Measurements from ENCODE around the gene TNIP1.

TNIP1 gene

GRCh38 chr5:150999704-151000442 lies 81.0 kb downstream of the TNIP1 start:
- DNase-seq (ENCODE audit: low spot score) = no peak

- no peak for DNase-seq (ENCODE audit: low spot score)
Observed at GRCh38 chr5:150993826-150994412, 86.9 kb downstream of the TNIP1 start.

GRCh38 chr5:150993422-150993821 lies 87.4 kb downstream of the TNIP1 start:
- DNase-seq (ENCODE audit: low spot score) = no peak

GRCh38 chr5:150992705-150993104 lies 88.1 kb downstream of the TNIP1 start:
- no peak for DNase-seq (ENCODE audit: low spot score)

- peak; percentile 38 for DNase-seq (ENCODE audit: low spot score)
Observed at GRCh38 chr5:150989695-150990094, 91.1 kb downstream of the TNIP1 start.

- no peak for DNase-seq (ENCODE audit: low spot score)
Observed at GRCh38 chr5:150987746-150988145, 93.1 kb downstream of the TNIP1 start.
